ENCODE measurements around the gene MCUB.

Gene MCUB

DNA sequence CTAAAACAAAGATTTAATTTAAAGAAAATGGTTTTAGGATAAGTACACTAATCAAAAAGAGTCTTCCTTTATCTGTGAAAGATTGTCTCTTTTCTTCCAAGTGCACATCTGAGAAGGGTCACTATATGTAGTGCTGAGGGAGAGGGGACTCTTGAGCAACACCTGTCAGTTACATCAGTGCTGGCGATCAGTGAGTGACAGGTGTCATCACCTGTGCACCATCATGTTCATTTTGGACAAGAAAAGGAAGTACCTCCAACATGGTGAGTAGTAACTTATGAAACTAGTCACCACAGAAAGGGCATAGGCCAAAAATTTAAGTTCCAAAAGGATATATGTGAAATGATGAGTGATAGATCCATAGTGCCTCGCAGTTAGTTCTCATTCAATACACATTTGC, 55.7 kb downstream of the MCUB start:
- no peak overlapping the region for H3K27ac ChIP-seq
- DNase-seq (ENCODE audit: low read depth, low spot score) = no peak

- no peak overlapping the region for H3K27ac ChIP-seq
- no peak for DNase-seq (ENCODE audit: low read depth, low spot score)
Measured at GRCh38 chr4:109616243-109616642, 56.2 kb downstream of the MCUB start.

DNA sequence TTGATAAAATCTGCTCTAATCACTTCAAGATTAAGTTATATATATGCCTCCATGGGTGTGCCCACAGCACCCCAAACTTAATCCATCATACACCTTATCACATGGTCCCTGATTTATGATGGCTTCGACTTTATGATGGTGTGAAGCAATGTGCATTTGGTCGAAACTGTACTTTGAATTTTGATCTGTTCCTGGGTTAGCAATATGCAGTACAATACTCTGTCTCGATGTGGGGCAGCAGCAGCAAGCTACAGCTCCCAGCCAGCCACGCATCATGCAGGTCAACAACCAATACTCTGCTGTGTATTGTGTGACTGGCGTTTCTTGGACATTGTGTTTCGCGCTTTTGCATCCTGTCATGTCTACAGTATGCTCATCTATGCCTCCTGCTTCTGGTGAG, 62.6 kb downstream of the MCUB start:
- no peak overlapping the region for H3K27ac ChIP-seq
- DNase-seq (ENCODE audit: low read depth, low spot score) = no peak

DNA sequence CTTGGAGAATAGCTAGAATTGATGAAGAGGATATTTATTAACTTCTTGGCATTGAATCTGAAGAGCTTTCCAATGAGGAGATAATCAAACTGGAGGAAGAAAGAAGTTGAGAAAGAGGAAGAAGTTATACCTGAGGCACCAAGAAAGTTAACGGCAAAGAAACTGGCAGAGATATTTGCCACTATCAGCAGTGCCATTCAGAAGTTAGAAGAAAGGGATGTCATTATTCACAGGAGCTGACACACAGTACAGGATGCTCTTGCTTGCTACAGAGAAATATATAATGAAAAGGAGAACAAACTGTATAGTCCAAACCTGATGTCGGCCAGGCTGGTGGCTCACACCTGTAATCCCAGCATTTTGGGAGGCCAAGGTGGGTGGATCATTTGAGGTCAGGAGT, 64.5 kb downstream of the MCUB start:
- H3K27ac ChIP-seq = no peak overlapping the region
- no peak for DNase-seq (ENCODE audit: low read depth, low spot score)

DNA sequence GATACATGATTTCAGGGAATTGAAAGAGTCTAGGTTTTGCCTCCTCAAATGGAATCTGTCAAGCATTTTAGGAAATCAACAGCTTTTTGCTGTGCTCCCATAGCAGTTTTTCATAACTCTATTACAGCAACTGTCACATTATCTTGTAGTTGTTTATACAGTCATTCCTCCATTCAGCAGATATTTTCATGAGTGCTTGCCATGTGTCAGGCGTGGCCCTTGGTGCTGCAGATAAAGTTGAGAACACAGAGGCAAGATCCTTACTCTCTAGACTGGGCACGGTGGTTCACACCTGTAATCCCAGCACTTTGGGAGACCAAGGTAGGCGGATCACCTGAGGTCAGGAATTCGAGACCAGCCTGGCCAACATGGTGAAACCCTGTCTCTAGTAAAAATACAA, 67.3 kb downstream of the MCUB start:
- DNase-seq (ENCODE audit: low read depth, low spot score) = no peak
- H3K27ac ChIP-seq = no peak overlapping the region

GRCh38 chr4:109629775-109630174, 69.7 kb downstream of the MCUB start:
- no peak for DNase-seq (ENCODE audit: low read depth, low spot score)
- H3K27ac ChIP-seq = no peak overlapping the region

DNA sequence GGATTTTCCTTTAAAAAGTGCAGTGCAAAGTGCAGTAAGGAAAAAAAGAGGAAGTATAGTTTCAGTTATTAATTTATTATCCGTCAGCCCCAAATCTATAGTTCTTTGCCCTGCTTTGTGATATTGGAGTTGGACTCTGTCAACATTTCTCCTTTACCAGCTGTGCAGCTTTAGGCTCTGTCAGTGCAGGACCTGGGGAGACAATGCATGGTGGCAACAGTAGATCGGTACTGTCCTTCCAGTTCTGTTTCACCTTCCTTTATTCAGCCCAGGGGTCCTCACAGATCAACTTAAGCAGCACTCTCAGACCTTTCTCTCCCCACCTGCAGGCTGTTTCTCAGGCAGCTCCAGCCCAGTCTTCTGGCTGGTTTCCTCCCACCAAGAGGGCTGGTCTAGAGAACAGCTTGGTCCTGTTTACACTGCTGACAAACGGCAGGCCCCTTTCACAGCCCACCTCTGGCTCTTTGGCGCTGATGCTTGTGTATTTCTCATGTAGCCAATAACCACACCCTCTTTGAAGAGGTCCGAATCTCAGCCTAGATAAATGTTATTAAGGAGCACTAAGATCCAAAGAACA, 71.6 kb downstream of the MCUB start:
- DNase-seq (ENCODE audit: low read depth, low spot score) = no peak
- H3K27ac ChIP-seq = no peak overlapping the region

GRCh38 chr4:109640644-109641043, 80.6 kb downstream of the MCUB start:
- no peak overlapping the region for H3K27ac ChIP-seq
- no peak for DNase-seq (ENCODE audit: low read depth, low spot score)

GRCh38 chr4:109645874-109646710, 86.0 kb downstream of the MCUB start:
- DNase-seq (ENCODE audit: low read depth, low spot score) = no peak
- H3K27ac ChIP-seq = no peak overlapping the region

- no peak overlapping the region for H3K27ac ChIP-seq
- DNase-seq (ENCODE audit: low read depth, low spot score) = no peak
Measured at GRCh38 chr4:109648266-109648996, 88.4 kb downstream of the MCUB start.

- no peak for DNase-seq (ENCODE audit: low read depth, low spot score)
- no peak overlapping the region for H3K27ac ChIP-seq
Measured at GRCh38 chr4:109648997-109649575, 89.0 kb downstream of the MCUB start.

GRCh38 chr4:109649872-109650271, 89.8 kb downstream of the MCUB start:
- no peak overlapping the region for H3K27ac ChIP-seq
- DNase-seq (ENCODE audit: low read depth, low spot score) = no peak

GRCh38 chr4:109655396-109655795, 95.3 kb downstream of the MCUB start:
- DNase-seq (ENCODE audit: low read depth, low spot score) = no peak
- H3K27ac ChIP-seq = no peak overlapping the region

GRCh38 chr4:109657854-109658418, 97.9 kb downstream of the MCUB start:
- no peak overlapping the region for H3K27ac ChIP-seq
- no peak for DNase-seq (ENCODE audit: low read depth, low spot score)

GRCh38 chr4:109658871-109659410, 98.9 kb downstream of the MCUB start:
- no peak for DNase-seq (ENCODE audit: low read depth, low spot score)
- no peak overlapping the region for H3K27ac ChIP-seq

DNA sequence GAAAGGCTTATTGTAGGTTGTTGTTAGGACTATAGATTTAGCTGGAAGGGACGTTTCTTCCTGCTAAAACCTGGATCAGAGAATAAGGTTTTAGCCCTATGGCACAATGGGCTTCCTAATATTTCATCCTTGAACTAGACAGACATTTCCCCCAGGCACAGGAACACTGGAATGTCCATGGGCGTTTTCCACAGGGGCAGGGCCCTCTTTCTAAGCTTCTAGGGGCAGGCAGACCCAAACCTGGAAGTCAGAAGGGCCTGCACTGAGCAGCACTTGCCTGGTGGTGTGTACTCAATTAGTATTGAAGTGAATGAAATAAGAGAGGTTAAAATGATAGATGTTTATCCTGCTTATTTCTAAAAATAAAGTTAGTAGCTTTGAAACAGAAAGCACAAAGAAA, 102.1 kb downstream of the MCUB start:
- no peak for DNase-seq (ENCODE audit: low read depth, low spot score)
- H3K27ac ChIP-seq = no peak overlapping the region

DNA sequence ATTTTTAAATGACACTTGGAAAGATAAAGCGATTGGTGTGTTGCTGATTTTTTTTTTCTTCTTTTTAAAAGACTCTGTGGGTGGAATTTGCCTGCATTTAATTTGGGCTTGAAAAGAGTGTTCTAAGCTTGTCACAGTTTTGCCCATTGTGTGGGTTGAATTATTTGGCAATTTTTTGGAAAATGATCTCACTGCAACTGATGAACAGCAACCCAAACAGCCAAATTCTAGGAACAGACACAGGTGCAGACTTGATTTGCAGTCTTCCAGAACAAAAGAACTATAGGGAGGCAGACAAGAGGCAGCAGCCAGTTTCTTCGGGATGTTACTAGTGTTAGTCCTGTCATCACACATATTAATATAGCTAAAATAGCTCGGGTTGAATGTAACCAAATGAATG, 102.7 kb downstream of the MCUB start:
- DNase-seq (ENCODE audit: low read depth, low spot score) = no peak
- no peak overlapping the region for H3K27ac ChIP-seq

GRCh38 chr4:109665783-109666485, 105.9 kb downstream of the MCUB start:
- no peak for DNase-seq (ENCODE audit: low read depth, low spot score)
- no peak overlapping the region for H3K27ac ChIP-seq

GRCh38 chr4:109671350-109671749, 111.3 kb downstream of the MCUB start:
- no peak for DNase-seq (ENCODE audit: low read depth, low spot score)
- H3K27ac ChIP-seq = no peak overlapping the region

All from epithelial cell of prostate (primary cell).